HG02623 (cell line): ENCODE results near the gene HLA-DPB1.
"Not testable (repeated sequence)": the region's sequence is repeated elsewhere in the genome, so short reads cannot be mapped to it uniquely, and the experiment has no call there.

ENCODE experiments used
- ATAC-seq: cut with Tn5 transposase; IDR thresholded peaks from one replicate; pipeline ENCODE4 v1.9.1; 2021; ENCODE audit warnings: moderate library complexity; ENCODE audit not compliant: unreplicated experiment

Gene HLA-DPB1

DNA sequence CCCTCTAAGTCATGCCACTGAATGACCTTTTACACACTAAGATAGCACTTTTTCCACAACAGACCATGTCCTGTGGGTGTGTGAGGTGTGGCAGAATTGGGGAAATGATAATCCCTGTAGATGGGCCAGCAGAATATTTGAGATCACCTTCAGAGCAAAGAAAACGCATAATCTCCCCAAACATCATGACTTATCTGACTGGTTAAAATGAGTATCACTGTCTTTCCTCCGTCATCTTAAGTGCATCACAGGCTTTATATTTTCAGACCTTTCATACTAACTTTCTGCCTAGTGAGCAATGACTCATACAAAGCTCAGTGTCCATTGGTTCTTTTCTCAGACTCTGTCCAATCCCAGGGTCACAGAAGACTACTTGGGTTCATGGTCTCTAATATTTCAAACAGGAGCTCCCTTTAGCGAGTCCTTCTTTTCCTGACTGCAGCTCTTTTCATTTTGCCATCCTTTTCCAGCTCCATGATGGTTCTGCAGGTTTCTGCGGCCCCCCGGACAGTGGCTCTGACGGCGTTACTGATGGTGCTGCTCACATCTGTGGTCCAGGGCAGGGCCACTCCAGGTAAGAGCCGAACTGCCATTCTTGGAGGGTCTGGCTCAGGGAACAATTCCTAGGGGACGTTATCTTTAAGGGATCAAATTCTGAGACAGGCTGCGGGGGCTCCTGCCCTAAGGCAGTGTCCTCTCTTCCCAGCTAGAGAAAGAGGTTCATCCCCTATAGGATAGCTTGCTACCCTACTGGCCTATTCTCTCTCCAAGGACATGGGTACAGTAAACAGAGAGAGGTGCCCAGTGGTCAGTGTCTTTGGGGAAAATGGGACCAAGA, at the start of gene HLA-DPB1:
Gene HLA-DPB1, plus strand, starts transcription at position 423 of the 838 bp plus-strand sequence. Its CDS starts 52 bp downstream, at position 475.
- peak; percentile 55 for ATAC-seq

DNA sequence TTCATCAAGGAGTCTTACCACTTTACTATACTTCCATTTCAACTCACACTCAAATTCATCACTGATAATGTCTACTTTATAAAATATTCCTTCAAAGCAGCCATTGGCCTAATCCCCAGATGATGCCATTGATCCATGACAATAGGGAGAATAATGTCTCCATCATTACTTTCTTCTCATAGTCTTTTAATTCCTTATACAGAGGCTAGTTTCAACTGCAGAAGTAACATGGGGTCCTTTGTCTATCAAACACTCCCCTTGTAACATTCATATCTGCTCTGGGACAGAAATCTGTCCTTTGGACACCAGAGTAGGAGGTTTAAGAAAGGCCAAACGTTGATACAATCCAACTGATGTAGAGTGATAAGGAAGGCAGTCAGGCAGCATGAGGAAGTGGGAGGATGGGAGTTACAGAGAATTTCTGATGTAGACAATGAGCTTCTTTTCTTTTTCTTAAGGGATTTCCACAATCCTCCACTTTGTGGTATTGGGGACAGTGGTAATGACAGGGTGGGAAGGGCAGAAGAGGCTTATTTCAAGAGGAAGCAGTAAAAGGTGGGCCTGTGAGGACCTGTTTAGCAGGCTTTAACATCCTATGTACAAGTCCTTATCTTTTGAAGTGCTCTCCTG, 47.5 kb upstream of the HLA-DPB1 start:
- no peak for ATAC-seq

DNA sequence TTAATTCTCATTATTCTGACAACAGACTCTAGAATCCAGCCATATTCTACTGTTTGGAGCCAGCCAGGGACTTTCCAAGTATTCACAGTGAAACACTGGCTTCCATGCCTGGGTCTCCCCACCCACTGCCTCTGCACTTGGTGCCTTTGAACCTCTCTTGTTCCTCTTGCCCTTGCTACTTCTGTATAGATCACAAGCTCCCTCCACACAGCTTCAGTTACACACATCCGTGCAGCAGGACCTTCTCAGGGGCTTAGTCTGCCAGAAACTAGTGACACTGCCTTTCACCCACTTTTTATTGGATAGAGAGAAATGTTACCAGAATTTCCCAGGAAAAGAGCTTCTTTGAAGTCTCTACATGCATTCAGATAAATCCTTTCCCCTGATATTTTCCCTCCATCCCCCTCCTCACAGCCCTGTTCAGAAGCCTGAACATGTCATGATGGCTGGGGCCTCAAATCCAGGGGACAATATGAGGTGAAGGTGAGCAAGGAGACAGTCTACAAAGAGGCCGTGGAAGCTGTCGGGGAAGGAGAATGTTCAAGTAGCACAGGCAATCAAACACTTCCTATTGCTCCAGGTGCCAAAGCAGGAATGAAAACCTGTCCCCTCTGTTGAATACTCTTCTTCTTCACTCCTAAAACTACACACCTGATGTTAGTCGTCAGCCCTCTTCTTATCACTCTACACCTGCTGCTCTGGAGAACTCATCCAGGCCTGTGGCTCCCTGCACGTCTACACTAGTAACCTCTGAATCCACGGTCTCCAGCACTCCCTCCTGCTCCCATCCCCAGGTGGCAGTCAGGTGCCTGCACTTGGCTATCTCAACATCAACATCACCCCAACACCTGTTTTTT, 46.2 kb upstream of the HLA-DPB1 start:
- ATAC-seq = peak; percentile 56

DNA sequence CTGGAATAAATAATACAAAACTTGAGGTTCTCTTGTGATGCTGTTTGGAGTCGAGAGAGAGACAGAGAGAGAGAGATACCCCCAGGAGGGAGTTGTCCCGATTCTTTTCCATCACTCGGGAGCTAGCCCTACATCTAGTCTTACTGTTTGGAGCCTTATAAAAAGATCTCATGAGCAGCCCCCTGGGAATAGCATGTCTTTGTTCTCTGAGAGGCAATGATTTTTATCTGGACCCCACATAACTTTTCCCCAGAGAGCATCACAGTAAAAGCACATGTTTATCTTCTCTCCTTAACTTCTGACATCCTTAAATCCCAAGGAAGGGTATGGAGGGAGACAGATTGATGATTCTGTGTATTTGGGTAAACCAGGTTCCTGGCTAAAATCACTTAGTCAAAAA, 45.5 kb upstream of the HLA-DPB1 start:
- ATAC-seq = no peak

DNA sequence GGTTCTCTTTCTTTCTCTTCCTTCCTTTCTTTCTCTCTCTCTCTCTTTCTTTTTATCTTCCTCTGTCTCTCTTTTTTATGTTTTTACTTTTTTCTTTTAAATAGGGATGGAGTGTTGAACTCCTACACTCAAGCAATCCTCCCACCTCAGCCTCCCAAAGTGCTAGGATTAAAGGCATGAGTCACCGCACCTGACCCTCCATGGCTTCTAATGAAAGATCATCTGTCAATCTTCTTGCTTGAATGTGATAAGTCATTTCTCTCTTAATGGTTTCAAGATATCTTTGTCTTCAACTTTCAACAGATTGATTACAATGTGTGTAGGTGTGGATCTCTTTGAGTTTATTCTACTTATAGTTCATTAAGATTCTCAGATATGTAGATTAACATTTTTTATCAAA, 41.2 kb upstream of the HLA-DPB1 start:
- ATAC-seq = no peak

DNA sequence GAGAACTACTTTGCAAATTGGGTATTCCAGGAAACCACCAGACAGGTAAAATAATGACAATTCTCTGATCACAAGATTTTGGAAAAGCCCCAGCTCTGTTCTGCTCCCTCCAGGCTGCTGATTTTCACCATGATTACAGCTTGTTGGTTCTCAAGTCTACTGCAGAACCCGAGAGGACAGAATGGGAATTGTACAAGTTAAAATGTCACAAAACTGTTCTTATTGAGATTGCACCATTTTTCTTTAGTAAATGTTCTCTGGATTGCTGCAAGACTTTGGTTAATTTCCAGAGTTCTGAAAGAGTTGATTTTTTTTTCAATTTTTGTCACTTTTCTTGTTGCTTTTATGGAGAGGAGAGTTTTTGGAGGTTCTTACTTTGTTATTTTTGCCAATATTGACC, 39.3 kb upstream of the HLA-DPB1 start:
- no peak for ATAC-seq

DNA sequence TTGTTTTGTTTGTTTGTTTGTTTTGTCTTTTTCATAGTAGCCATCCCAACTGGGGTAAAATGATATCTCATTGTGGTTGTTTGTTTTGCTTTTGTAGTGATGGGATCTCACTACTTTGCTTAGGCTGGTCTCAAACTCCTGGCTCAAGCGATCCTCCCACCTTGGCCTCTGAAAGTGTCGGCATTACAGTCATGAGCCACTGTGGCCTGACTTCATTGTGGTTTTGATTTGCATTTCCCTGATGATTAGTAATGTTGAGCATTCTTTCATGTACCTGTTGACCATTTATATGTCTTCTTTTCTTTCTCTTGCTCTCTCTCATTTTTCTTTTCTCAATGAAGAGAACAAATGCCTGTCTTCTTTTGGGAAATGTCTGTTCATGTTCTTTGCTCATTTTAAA, 35.6 kb upstream of the HLA-DPB1 start:
- ATAC-seq = no peak

DNA sequence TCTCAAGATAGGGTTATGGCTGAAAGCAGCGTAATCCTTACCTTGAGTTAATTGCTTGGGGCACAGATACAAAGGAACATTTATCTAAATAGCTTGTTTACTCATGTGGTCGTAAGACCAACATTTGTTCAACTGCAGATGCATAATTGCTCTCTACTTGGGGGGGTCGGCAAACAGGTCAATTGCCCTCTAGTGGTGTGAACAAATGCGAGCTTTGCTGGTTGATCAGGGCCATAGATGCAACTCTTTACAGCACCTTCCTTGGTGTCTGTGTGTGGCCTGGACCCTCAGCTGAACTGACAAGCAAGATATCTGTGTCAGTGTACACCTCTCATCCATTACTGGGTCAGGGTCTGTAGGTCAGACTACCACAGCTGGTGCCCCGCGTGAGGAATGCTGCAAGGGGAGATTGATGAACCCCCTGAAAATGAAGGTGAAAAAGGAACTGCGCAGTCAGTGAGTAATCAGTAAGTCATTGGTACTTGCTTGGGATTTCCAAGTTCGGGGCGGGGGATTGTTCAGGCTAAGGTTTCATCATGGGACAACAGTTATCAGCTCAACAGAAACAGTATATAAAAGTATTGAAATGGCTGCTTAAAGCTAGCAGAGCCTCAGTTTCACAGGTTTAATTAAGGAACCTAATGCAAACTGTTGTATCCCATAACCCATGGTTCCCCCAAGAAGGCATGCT, 26.3 kb upstream of the HLA-DPB1 start:
- ATAC-seq = no peak

DNA sequence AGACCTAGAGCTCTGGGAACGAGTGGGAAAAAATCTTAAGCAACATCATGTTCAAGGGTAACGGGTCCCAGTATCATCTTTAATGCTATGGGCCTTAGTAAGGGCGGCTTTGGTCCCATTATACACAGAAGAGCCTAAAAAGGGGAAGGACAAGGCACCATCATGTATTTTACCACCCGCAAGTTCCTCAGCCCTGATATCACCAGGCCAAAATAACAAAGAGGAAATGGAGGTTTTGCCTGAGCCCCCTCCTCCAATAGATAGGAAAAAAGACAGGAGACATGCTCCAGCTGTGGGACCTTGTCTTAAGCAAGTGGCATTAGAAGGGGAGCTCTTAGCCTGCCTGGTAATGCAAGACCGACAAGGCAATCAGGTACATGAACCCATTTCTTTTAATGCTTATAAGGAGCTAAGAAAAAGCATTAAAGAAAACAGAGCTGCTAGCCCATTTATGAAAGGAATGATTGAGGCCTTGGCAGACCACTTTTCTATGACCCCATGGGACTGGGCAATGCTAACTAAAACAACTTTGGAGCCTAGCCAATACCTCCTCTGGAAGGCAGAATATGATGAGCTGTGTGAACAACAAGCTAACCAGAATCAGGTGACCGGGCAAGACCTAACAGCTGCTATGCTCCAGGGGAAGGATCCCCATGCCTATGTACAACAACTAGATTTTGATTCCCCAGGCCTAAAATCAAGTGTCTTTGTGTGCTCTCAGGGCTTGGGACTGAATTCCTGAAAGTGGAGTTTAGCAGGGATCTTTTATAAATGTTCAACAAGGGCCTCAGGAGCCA, 25.6 kb upstream of the HLA-DPB1 start:
- no peak for ATAC-seq

DNA sequence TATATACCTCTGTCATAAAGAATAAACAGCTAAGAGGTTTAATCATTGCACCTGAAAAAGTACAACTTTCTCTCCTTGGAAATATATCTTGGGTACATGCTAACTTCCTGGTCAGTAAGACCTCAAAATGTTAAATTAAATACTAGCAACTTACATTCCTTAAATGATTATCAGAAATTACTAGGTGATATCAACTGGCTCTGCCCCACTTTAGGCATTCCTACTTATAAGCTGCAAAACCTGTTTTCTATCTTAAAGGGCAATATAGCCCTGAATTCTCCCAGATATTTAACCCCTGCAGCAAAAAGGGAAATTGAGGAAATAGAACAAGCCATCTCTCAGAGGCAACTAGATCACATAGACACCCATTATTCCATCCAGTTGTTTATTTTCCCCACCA, 23.2 kb upstream of the HLA-DPB1 start:
- no peak for ATAC-seq

DNA sequence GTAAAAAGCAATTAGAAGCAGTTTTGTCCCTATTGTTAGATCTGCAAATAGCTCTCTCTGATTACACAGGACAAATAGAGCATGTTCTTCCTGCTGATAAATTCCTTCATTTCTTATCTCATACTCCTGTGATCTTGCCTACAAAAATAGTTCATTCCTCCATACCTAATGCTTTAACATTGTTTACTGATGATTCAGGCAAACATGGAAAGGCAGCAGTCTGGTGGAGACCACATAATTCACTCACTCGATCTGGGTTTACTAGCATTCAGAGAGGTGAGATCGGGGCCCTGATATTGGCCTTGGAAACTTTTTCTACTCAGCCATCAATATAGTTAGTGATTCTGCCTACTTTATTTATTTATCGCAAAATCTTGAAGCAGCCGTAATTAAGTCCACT, 22.6 kb upstream of the HLA-DPB1 start:
- ATAC-seq = no peak

DNA sequence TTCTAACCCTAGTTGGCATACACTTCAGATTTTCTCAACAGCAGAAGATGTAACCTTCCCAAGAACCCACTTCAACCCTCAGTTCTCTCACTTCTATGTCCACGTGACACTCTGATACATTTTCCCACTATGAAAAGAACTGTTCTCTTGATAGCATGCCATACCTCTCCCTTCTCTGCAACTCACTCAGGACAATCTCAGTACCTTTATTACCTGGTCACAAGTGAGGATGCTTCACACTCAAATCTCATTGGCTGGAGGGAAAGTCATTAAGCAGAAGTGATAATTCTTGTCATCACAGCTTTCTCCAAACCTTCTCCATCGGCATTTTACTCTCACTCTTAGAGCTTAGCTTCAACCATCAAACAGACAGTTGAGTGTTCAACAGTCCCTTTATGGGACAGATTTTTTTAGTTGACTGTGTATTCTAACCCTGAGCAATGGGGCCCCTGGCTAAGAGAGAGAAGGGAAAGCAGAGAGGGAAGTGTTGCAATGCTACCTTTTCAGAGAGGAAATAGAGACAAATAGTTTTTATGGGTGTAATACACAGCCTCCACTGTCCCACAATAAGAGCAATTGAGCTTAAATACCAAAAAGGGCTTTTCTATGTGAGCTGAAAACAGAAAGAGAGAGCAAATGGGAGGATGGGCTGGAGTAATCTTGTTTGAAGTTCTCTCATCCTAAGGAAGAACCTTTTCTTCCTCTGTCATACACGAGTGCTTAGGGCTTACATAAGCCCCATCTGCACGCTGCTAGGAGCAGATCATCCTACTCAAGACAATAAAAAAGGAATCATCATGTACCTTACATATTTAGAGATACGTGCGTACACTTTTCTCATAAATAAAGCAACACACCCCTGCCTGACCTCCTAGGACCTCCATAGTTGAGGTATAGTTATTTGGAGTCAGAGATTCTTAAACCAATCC, 18.3 kb upstream of the HLA-DPB1 start:
- ATAC-seq = no peak

DNA sequence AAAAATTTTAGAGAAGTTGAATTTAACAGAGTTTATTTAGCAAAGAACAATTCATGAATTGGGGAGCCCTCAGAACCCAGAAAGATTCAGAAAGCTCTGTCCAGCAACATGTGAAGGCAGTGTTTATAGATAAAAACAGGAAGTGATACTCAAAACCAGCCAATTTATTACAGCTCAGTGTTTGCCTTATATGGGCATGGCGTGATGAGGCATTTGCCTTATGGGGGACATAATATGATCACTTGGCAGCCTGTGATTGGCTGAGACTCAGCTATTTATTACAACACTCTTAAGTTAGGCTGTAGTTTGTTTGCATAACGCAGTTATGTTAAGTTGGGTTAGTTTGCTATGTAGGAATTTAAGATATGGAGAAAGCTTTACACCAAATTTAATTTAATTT, 13.8 kb upstream of the HLA-DPB1 start:
- no peak for ATAC-seq

DNA sequence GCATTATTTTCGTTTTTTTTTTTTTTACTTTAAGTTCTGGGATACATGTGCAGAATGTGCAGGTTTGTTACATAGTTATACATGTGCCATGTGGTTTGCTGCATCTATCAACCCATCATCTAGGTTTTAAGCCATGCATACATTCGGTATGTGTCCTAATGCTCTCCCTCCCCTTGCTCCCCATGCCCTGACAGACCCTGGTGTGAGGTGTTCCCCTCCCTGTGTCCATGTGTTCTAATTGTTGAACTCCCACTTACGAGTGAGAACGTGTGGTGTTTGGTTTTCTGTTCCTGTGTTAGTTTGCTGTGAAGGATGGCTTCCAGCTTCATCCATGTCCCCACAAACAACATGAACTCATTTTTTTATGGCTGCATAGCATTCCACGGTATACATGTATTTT, 12.4 kb upstream of the HLA-DPB1 start:
- not testable (repeated sequence) for ATAC-seq

DNA sequence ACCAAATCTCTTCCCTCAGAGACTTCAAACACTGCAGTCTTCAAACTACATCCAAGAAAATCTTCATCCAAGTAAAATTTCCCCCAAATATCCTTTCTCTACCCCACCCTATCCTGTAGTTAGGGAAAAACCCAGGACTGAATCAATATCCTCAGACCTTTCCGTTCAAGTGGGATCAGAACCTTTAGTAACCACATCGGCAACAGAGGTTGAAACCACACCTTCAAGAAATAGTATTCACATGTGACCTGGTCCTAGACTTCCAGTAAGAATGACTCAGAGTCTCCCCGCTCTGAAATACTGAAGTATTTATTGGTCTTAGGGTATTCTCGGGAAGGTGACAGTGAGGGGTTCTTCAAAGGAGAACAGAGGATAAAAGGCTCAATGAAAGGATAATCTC, 11.1 kb upstream of the HLA-DPB1 start:
- no peak for ATAC-seq

DNA sequence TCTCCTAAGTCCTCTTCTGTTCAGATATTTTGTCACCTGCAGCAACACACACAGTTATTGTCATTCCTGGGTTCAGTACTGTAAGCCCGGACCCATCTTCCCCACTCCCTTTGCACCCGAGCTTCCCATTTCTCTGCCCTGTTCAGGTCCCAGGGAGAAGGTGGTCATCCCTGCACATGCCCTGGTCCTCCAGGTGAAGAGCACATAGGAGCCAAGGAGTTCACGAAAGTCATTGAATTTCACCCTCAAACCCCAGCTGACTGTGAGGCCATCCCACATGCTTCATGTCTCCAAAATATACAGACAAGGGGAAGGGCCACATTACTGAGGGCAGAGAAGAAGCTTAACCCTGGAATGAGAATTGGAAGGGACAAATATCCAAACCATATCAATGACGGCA, 10.5 kb upstream of the HLA-DPB1 start:
- ATAC-seq = no peak

DNA sequence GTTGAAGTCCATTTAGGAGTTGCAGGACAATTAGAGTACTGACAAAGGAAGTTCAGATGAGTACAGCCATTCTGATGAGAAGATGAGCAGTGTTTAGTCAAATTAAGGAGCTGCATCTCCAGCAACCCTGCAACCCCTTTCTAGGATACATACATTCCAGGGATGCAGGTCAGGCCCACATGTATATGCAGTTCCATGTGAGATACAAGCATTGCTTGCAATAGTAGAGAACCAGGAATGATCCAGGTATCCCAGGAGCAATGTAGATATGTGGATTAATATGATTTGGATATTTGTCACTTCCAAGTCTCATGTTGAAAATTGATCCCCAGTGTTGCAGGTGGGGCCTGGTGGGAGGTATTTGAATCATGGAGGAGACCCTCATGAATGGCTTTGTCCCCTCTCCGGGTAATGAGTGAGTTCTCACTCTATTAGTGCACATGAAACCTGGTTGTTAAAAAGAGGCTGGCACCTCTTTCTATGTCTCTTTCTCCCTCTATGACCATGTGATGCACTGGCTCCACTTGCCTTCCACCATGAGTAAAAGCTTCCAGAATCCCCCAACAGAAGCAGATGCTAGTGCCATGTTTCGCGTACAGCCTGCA, 8.8 kb upstream of the HLA-DPB1 start:
- ATAC-seq = no peak

DNA sequence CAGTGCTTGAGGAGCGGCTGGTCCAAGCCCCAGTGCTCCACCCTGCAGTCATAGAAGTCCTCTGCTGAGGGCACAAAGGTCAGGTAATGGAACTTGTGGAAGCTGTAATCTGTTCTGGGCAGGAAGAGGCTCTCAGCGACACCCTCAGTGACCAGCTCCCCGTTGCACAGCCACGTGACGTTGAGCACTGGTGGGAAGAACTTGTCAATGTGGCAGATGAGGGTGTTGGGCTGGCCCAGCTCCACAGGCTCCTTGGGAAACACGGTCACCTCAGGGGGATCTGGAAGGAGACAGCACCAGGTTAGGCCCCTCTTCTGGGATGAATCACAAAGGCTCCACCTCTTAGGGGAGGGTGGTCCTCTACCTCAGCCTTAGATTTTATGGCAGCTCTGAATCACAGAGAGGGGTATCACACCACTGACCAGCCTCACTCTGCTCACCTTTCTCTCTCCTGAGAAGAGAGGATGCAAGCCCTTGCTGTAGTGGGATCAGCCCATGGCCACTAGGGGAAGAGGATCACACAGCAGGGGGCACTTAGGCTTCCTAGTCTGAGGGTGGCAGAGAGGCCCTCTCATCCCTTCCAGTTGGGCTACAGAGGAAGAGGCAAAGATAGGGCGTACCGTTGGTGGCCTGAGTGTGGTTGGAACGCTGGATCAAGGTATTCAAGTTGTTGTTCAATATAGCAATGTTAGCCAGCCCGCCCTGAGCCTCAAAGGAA, 6.6 kb upstream of the HLA-DPB1 start:
- no peak for ATAC-seq
